HG02938 (cell line): Measurements from ENCODE around the gene MTOR.

ENCODE experiments used
- ATAC-seq: cut with Tn5 transposase; IDR thresholded peaks from one replicate; pipeline ENCODE4 v1.9.1; 2021; ENCODE audit warnings: mild to moderate bottlenecking, moderate library complexity; ENCODE audit not compliant: unreplicated experiment

The MTOR gene

GRCh38 chr1:11153184-11153583, 109.2 kb downstream of the MTOR start:
- ATAC-seq = no peak

- ATAC-seq = no peak
These were observed 109.6 kb downstream of the MTOR start for GRCh38 chr1:11152755-11153154.

GRCh38 chr1:11151826-11152612, 110.3 kb downstream of the MTOR start:
- ATAC-seq = no peak

GRCh38 chr1:11151114-11151513, 111.2 kb downstream of the MTOR start:
- no peak for ATAC-seq

GRCh38 chr1:11150326-11150725, 112.0 kb downstream of the MTOR start:
- no peak for ATAC-seq

- no peak for ATAC-seq
These were observed 115.1 kb downstream of the MTOR start for GRCh38 chr1:11147197-11147770.

- no peak for ATAC-seq
These were observed 116.6 kb downstream of the MTOR start for GRCh38 chr1:11145741-11146140.

GRCh38 chr1:11144570-11145256, 117.6 kb downstream of the MTOR start:
- ATAC-seq = no peak

GRCh38 chr1:11143907-11144306, 118.4 kb downstream of the MTOR start:
- ATAC-seq = no peak

GRCh38 chr1:11143401-11143800, 119.0 kb downstream of the MTOR start:
- no peak for ATAC-seq

GRCh38 chr1:11142618-11143391, 119.5 kb downstream of the MTOR start:
- ATAC-seq = no peak

- ATAC-seq = no peak
These were observed 123.4 kb downstream of the MTOR start for GRCh38 chr1:11138952-11139351.

- ATAC-seq = no peak
These were observed 124.3 kb downstream of the MTOR start for GRCh38 chr1:11138029-11138428.

GRCh38 chr1:11134898-11135266, 127.5 kb downstream of the MTOR start:
- ATAC-seq = no peak

GRCh38 chr1:11134251-11134897, 128.0 kb downstream of the MTOR start:
- no peak for ATAC-seq

- no peak for ATAC-seq
These were observed 129.6 kb downstream of the MTOR start for GRCh38 chr1:11132563-11133293.

GRCh38 chr1:11131816-11132215, 130.5 kb downstream of the MTOR start:
- no peak for ATAC-seq

GRCh38 chr1:11130406-11130805, 131.9 kb downstream of the MTOR start:
- no peak for ATAC-seq

- ATAC-seq = no peak
These were observed 132.5 kb downstream of the MTOR start for GRCh38 chr1:11129649-11130390.

- no peak for ATAC-seq
These were observed 135.8 kb downstream of the MTOR start for GRCh38 chr1:11126569-11126968.
